EL (cell line): ENCODE measurements around the gene BMERB1.
"Not testable (repeated sequence)": the region's sequence is repeated elsewhere in the genome, so short reads cannot be mapped to it uniquely, and the experiment has no call there.

Source experiments
- DNase-seq: peaks from one replicate; pipeline ENCODE4 v3.0.0-alpha.2; 2016

The BMERB1 gene

DNA sequence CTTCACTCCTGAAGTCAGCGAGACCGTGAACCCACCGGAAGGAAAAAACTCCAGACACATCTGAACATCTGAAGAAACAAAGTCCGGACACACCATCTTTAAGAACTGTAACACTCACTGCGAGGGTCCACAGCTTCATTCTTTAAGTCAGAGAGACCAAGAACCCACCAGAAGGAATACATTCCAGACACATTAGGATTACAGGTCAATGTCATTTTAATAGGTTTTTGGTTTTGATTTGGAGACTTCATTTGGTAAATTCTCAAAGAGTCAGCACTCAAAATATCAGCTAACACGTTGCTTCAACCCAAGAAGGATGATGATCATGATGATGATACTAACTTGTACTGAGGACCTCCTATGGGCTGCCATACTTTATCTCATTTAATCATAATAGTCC lies 7.6 kb upstream of the BMERB1 start:
- no peak for DNase-seq

DNA sequence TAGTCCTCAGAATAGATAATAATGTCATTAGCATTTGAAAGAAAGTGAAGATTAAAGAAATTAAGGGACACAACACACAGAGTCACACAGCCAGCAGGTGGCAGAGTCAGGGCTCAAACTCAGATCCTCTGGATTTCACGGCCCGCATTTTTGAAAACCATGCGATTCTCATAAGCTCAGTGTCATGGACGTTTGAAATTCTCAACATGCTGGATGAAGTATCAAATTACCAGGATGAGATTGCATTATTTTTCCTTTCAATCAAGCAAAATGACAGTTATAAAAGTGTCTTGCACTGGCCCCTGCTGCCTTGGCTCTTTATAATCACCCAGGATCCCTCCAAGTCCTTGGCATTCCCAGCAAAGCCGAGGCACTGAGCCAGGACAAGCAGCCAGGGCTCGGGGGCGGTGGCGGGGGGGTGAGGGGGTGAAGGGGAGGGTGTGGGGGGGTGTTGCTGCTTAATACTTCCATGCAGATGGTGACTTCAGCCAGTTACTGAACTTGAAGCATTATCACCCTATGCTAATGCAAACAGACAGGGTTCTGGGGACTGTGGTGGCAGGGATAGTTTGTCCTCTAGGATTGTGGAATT lies 6.6 kb upstream of the BMERB1 start:
- DNase-seq: peak; percentile 73

DNA sequence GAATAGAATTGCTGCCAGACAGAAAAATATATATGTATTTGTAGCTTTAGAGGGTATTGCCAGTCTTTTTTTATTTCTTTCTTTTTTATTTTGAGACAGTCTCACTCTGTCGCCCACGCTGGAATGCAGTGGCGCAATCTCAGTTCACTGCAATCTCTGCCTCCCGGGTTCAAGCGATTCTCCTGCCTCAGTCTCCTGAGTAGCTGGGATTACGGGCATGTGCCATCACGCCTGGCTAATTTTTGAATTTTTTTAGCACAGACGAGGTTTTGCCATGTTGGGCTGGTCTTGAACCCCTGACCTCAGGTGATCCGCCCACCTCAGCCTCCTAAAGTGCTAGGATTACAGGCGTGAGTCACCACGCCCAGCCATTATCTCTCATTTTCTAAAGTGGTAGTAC lies 3.5 kb upstream of the BMERB1 start:
- not testable (repeated sequence) for DNase-seq

DNA sequence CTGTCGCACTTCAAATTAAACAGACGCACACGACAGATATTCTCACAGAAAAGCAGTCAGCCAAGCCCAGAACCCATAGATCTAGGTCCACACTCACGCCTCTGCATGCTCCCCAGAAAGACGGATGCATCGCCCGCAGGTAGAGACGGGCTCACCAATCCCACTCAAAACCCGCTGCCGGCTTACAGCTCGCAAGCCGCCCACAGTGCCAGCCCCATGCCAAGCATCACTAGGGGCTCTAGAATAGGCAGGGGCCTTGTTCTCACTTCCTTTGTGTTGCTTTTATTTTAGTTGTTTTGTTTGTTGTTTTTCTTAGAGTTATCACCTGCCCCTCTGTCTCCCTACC lies 336 bp upstream of the BMERB1 start:
- no peak for DNase-seq

DNA sequence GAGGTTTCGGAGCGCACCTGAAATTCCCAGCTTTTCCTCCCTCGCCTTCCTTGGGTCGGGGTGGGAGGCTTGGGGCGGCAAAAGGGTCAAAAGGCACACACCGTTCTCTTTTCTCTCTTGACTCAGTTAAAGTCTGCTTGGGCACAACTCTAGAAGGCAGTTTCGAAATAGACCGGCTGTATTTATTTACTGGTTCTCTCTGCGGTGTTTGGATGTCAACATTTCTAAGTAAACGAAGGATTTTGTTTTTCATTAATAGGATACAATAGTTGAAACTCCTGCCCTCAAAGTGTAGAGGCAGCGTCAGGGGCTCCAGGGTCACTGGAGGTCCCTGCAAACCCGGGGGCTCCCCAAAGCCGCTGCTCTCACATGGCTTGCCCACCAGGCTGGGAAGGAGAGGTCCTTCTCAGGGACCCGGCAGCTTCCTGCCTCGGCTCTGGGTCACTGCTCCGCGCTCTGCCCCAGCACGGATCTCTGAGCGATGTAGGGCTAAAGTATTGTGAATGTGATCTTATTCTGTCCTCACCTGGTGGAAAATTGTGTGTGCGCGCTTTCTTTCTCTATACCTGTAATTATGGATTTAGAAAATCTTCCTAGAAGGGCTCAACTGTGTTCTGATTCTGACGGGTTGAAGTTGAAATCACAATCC lies 952 bp downstream of the BMERB1 start:
- DNase-seq: no peak

DNA sequence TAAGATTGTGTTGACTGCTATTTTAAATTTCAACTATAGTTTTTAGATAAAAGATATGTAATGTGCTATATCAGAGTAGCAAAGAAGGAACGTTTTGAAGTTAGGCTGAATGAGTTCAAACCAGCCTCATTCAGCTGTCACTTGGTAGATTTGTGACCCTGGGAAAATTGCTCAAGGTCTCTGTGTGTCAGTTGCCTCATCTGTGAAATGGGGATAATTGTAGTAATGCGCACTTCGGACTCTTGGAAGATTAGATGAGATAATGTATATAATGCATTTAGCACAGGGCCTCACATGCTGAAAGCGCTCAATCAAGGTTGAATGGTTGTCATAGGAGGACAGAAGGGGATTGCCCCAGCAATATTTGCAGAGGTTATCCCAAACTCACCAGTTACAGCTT lies 4.7 kb downstream of the BMERB1 start:
- DNase-seq: no peak

DNA sequence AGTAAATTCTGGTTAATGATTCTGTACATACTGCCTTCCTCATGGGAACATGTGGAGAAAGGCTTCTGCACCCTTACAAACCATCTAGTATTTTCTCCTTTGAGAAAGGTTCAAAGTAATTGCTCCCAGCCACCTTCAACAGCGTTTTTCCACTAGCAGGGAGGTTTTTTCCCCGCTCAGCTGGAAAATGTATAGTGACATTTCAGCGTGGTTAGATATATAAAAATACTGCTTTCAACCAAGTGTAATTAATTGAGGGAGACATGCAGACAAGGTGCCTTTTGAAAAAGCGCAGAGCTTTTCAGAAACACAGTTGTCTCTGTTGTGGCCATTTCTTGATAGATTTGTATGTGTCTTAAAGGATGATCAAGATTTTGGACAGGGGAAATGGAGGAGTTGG lies 5.1 kb downstream of the BMERB1 start:
- DNase-seq: no peak

DNA sequence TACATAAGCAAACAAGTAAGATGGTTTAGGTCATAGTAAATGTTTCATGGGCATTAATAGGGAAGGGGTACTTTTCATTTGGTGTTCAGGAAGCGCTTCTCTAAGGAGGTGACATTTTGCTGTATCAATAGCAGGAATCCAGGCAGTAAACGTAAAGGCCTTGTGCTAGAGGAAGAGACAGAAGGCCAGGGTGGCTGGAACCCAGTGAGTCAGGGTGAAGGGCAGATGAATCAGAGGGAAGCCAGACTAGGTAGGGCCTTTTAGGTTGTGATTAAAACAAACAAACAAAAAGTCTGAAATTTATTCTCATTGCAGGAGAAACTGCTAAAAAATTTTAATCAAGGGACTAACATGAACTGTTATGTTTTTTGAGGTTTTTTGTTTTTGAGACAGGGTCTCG lies 6.5 kb downstream of the BMERB1 start:
- peak; percentile 74 for DNase-seq

DNA sequence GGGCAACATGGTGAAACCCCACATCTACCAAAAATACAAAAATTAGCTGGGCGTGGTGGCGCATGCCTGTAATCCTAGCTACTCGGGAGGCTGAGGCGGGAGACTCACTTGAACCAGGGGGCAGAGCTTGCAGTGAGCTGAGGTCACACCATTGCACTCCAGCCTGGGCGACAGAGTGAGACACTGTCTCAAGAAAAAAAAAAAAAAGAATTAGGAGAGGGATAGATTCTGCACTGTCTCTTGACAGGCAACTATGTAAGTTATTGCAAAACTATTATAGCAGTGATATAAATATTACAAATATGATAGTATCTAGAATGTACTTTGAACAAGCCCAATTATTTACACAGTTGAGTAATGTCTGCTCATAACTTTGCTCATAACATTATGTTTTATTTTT lies 7.8 kb downstream of the BMERB1 start:
- DNase-seq: not testable (repeated sequence)

DNA sequence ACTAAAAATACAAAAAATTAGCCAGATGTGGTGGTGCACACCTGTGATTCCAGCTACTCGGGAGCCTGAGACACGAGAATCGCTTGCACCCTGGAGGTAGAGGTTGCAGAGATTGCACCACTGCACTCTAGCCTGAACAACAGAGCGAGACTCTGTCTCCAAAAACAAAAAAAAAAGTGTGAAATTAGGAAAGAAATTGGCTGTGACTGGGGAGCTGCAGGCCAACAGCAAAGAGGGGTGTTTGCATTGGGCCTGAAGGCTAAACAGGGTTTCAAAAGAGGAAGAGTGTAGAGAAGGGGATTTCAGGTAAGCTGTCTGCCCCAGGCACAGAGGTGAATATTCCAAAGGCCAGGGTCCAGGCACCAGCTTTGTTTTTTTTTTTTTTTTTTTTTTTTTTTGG lies 9.4 kb downstream of the BMERB1 start:
- DNase-seq: no peak

DNA sequence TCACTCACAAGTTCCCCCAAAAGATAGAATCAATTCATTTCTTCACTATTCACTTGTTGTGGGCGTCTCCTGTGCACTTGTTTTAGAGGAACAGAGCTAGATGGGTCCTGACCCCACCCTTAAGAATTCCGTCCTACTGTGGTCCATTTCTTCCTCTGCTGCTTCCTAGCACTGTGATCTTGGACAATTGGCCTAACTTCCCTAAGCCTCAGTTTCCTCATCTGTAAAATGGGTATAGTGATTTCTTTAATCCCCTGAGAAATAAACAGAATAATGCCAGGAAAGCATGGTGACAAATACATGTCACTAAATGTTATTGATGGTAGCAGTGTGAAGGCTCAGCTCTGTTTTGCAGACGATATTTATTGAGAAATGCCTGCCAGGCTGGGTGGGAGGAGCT lies 9.9 kb downstream of the BMERB1 start:
- no peak for DNase-seq

DNA sequence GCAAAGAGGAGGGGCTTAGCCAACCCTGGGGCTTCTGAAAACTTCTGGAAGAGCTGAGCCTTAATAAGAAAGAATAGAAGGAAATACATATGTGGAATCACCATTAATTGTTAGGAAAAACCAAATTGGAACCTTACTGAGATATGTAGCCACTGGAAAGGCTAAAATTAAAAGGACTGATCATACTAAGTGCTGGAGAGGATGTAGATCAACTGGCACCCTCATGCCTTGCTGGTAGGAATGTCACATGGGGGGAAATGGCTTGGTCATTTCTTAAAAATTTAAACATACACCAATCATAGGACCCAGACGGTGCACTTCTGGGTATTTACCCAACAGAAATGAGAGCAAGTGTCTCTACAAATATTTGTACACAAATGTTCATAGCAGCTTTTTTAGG lies 11.1 kb downstream of the BMERB1 start:
- DNase-seq: no peak

DNA sequence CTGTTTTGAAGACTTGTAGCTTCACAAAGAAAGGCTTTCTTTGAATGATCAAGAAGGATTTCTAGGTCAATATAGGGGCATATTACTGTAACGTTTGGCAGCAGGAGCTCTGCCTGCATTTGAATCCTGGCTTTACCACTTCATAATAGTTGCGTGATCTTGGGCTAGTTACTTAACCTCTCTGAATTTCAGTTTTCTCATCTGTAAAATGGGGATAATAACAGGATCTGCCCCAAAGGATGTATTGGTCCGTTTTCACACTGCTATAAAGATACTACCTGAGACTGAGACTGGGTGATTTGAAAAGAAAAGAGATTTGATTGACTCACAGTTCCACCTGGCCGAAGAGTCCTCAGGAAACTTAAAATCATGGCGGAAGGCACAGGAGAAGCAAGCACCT lies 12.5 kb downstream of the BMERB1 start:
- DNase-seq: no peak

DNA sequence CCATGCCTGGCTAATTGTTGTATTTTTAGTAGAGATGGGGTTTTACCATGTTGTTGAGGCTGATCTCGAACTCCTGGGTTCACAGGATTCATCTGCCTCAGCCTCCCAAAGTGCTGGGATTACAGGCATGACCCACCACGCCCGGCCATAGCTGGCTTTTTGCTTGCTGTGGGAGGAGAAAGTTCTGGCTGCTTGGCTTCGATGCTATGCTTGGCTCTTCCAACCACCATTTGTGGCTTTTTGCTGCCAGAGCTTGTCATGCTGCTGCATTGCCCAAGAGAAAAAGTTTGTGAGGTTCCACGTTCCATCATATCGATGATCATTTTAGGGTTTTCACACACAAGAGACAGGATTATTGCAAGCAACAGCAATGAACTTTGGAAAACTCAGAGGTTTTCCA lies 16.2 kb downstream of the BMERB1 start:
- no peak for DNase-seq

DNA sequence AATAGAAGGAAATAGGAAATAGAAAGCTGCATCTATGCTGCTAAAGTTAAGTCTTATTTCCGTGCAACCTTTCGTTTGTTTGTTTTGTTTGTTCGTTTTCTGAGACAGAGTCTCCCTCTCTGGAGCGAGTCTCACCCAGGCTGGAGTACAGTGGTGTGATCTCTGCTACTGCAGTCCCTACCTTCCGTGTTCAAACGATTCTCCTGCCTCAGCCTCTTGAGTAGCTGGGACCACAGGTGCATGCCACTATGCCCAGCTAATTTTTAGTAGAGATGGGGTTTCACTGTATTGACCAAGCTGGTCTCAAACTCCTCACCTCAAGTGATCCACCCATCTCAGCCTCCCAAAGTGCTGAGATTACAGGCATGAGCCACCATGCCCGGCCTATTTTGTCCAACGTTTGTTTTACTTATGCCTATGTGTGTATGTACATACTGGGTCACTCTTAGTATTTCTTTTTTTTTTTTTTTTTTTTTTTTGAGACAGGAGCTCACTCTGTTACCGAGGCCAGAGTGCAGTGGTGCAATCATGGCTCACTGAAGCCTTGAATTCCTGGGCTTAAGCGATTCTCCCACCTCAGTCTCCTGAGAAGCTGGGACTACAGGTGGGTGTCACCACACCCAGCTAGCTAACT lies 16.8 kb downstream of the BMERB1 start:
- DNase-seq: no peak

DNA sequence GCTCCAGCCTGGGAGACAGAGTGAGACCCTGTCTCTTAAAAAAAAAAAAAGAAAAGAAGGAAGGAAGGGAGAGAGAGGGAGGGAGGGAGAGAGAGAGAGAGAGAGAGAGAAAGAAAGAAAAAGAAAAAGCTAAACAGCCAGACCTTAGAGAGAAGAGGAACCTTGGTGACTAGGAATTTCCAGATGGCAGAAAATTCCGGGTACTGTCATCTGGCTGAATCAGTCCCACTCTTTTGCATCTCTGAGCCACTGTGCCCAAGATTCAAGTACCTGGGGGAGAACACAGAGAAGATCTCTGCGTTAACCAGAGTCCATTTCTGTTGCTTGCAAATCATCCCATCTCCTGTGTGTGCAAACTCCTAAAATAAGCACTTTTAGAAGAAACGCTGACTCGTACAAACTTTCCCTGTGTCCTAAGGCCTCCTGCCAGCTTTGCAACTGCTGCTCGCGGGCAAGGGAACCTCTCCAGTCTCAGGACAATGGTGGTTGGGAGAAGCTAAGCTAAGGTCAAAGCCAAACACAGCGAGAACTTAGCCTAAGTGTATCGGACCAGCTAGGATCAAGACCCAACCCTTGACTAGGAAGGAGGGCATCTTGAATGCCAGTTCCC lies 18.0 kb downstream of the BMERB1 start:
- no peak for DNase-seq

DNA sequence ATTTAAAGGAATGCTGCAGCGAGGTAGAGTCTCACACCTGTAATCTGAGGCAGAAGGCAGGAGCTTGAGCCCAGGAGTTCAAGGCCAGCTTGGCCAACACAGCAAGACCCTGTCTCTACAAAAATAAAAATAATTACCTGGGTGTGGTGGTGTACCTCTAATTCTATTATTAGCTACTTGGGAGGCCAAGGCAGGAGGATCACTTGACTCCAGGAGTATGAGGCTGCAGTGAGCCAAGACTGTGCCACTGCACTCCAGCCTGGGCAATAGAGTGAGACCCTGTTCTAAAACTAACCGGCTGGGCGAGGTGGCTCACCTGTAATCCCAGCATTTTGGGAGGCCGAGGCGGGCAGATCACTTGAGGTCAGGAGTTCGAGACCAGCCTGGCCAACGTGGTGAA lies 18.9 kb downstream of the BMERB1 start:
- not testable (repeated sequence) for DNase-seq

DNA sequence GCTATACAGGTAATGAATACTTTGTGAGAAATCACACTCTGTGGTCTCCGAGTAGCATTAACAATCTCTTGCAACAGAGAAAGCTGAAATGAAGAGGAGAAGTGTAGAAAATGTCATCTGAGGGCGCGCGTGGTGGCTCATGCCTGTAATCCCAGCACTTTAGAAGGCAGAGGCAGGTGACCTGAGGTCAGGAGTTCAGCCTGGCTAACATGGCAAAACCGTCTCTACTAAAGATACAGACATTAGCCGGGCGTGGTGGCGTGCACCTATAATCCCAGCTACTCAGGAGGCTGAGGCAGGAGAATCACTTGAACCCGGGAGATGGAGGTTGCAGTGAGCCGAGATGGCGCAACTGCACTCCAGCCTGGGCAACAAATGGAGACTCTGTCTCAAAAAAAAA lies 20.5 kb downstream of the BMERB1 start:
- not testable (repeated sequence) for DNase-seq

DNA sequence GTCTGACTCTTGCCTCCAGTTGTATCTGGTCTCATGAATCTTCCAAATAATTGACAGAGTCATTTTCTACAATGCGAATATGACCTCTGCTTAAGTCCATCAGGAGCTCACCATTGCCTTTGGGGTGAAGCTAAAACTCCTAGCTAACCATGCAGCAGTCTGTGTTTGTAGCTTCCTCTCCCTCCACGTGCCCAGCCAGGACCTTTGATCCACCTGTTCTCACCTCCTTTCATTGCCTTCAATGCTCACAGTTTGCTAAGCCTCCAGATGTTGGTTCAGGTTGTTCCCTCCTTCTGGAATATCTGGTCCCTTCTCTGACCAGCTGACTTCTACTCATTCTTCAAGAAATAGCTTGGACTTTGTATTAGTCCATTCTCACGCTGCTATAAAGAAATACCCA lies 23.0 kb downstream of the BMERB1 start:
- no peak for DNase-seq

DNA sequence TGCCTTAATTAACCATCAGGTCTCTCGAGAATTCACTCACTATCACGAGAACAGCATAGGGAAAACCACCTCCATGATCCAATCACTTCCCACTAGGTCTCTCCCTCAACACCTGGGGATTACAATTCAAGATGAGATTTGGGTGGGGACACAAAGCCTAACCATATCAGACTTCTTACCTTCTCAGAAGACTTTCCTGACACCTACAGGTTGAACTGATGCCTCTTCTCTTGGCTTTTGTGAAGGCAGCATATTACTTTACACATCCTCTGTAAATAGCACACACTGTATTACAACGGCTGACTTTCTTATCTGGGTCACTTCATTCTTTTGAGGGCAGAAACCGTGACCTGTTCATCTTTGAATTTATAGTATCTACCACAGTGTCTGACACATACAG lies 23.6 kb downstream of the BMERB1 start:
- no peak for DNase-seq

DNA sequence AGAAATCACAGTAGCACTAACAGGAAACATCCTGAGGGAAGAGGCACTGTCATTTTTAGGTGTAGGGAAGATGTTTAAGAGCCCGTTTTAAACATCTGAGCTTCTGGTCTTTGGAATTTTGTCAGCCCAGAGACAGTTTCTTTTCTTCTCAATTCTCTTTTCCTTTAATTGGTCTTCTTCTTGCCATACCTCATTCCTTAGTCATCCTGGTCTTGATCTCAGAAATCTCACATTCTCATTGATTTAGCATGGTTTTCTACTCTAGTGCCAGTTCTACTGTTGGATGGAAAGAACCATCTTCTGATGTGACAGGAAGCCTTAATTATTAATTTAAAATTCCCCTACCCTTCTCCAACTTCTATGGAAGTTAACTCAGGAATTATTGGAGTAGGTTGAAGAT lies 25.4 kb downstream of the BMERB1 start:
- peak; percentile 19 for DNase-seq

DNA sequence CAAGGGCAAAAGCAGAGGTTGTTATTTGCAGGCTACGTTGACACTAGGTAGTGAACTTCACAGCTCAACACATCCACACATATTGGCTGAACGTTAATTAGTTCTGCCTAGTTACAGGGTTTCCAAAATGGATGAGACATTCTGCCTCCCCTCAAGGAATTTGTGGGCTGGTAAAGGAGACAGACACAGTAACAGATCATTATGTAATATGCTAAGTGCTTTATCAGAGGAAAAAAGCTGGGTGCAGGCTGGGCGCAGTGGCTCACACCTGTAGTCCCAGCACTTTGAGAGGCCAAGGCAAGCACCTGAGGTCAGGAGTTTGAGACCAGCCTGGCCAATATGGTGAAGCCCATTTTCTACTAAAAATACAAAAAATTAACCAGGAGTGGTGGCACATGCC lies 26.2 kb downstream of the BMERB1 start:
- DNase-seq: no peak

DNA sequence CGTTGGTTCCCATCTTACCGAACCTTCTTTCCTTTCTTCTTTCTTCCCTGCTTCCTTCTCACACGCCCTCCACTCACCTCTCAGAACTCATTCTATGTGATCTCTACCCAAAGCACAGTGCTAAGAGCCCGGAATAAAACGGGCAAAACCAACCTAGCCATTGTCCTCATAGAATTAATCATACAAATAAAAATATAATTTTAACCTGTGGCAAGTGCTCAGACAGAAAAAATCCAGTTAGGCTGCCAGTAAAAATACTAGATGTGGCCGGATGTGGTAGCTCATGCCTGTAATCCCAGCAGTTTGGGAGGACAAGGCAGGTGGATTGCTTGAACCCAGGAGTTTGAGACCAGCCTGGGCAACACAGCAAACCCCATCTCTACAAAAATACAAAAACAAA lies 27.0 kb downstream of the BMERB1 start:
- no peak for DNase-seq

DNA sequence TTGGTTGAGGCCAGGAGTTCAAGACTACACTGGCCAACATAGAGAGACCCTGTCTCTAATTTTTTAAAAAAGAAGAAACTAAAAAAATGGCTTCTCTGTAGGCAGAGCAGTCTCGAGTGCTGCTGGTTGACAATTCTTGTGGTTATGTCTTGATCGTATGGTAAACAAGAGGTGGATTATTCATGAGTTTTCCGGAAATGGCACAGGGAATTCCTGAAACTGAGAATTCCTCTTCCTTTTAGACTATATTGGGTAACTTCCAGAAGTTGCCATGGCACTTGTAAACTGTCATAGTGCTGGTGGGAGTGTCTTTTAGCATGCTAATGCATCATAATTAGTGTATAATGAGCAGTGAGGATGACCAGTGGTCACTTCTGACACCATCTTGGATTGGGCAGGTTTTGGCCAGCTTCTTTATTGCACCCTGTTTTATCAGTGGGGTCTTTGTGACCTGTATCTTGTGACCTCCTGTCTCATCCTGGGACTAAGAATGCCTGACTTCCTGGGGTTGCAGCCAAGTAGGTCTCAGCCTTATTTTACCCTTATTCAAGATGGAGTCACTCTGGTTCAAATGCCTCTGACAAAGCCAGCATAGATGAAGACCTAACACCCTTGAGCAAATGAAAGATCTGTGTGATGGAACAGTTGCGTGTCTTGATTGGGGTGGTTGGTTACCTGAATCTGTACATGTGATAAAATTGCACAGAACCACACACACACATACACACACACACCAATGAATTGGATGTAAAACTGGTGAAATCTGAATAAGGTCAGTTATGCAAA lies 30.2 kb downstream of the BMERB1 start:
- DNase-seq: no peak
